ENCODE measurements around the gene FBXW11.
"Not testable (repeated sequence)": the region's sequence is repeated elsewhere in the genome, so short reads cannot be mapped to it uniquely, and the experiment has no call there.

The FBXW11 gene

DNA sequence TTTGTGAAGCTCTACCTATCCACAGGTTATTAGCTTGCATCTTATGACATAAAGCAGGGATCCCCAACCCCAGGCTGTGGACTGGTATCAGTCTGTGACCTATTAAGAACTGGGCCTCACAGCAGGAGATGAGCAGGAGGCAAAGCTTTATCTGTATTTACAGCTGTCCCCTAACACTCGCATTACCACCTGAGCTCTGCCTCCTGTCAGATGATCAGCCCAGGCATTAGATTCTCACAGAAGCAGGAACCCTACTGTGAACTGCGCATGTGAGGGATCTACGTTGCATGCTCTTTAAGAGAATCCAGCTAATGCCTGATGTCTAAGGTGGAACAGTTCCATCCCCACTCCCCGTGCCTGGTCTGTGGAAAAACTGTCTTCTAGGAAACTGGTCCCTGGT, 19.7 kb downstream of the FBXW11 start:
- DNase-seq (ENCODE audit: extremely low read depth in 1 of 2, low read depth in 1 of 2) = no peak

DNA sequence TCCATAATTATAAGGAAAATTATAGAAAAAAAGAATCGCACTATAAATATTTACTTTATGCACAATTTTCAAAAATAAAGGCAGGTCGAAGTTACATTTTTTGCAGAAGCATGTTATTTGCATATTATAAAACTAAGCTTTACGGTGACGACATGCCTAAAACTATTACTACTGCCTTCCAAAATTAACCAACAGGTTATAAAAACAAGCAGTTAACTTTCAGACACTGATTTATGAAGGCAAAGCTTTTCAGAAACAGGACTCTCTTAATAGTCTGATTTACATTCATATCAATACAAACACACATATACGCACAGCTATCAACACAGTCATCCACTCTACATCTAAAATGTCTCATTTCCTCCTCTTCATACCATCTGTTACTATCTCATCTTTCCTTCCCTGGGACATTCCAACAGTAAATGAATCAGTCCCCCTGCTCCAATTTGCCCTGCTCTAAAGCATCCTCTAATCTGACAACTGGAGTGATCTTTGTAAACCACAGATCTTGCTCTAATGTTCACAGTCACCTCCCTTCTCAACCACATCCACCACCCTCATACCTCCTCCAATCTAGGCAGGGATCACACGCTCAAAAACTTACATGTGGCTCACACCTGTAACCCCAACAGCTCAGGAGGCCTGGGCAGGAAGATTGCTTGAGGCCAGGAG, 21.6 kb downstream of the FBXW11 start:
- no peak for DNase-seq (ENCODE audit: extremely low read depth in 1 of 2, low read depth in 1 of 2)

DNA sequence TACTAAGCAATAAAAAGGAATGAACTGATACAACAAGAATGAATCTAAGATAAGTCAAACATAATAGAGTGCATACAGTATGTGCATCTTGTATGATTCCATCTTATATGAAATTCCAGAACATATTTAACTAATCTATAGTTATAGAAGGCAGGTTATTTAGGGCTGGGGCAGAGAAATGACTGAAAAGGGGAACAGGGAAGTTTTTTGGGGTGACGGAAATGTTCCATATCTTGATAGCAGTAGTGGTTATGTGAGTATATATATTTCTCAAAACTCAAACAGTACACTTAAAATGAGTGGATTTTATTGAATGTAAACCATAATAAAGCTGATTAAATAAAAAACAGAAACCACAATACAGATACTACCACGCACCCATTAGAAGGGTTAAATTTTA, 24.6 kb downstream of the FBXW11 start:
- no peak for DNase-seq (ENCODE audit: extremely low read depth in 1 of 2, low read depth in 1 of 2)

DNA sequence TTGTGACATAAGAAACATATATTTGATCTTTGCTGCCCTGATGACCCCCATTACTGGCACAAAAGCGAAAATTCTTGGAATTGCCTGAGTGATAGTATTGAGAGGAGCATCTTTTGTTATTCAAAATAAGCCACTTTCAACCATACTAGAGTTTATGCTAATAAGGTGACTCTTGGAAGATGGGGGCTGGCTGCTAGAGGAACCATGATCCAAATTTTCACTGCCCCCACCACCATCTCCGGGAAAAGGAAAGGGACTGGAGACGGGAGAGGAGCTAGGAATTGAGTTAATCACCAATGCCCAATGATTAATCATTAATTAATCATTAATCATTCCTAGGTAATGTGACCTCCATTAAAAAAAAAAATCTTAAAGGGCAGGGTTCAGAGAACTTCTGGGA, 25.6 kb downstream of the FBXW11 start:
- no peak for DNase-seq (ENCODE audit: extremely low read depth in 1 of 2, low read depth in 1 of 2)

DNA sequence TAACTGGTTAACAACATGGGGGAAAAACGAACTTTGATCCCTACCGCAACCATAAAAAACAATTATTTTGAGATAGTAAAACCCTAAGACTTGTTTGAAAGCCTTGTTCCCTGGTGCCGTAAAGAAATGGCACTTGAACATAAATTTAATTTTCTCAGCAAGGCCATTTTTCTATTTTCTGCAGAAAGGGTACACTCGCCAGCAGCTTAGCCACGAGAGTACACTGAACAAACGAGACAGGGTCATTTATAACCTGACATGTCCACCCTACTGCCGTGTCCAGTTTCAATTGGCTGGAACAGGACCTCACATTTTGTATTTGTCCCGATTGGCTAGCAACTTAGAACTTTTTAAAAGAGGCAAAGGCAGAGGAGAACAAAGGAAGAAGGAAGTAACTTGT, 26.8 kb downstream of the FBXW11 start:
- DNase-seq (ENCODE audit: extremely low read depth in 1 of 2, low read depth in 1 of 2) = no peak

DNA sequence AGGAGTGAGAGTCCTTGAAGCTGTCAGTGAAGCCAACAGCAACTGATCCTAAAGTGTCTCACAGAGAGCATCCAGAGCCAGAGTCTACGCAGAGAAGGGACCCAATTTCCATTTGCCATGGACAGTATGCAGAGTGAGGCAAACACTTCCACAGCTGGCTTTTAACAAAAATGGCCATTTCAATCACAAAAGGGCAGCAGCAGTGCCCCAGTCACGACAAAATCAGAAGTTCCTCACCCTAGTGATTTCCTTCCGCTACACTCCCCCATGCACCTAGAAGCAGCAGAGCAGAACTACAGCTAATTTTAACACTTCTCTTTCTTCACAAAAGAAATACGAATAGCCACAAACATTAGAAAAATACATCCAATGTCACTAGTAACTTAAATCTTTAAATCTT, 27.9 kb downstream of the FBXW11 start:
- DNase-seq (ENCODE audit: extremely low read depth in 1 of 2, low read depth in 1 of 2) = no peak

DNA sequence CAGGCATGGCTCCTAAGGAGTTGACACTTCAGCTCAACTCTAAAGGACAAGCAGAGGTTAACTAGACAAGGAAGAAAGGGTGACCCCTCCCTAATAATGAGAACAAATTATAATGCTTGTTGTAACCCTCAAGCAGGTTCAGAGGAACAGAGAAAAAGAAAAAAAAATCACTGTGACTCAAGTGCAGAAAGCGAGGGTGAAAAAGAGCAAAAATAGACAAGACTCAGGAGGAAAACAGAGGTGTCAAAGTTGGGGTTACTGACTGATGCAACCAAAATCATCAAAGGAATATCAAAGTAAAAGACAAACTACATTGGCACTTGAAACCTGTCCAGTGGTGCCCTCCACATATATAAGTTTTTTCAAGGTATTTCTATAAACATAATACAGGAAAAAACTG, 28.4 kb downstream of the FBXW11 start:
- no peak for DNase-seq (ENCODE audit: extremely low read depth in 1 of 2, low read depth in 1 of 2)

DNA sequence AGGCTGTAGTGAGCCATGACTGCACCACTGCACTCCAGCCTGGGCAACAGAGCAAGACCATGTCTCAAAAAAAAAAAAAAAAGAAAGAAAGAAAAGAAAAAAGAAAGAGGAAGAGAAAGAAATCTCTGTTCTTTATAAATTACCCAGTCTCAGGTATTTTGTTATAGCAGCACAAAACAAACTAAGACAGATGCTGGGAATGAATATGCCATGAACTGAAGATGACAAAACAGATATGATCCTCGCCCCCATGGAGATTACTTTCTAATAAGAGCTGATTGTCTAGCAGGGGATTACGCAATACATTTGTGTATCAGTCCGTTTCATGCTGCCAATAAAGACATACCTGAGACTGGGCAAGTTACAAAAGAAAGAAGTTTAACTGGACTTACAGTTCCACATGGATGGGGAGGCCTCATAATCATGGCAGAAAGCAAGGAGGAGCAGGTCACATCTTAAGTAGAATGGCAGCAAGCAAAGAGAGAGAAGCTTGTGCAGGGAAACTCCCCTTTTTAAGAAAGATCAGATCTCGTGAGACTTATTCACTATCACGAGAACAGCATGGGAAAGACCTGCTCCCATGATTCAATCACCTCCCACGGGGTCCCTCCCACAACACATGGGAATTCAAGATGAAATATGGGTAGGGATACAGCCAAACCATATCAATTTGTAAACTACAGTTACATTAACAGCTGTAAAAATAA, 29.0 kb downstream of the FBXW11 start:
- not testable (repeated sequence) for DNase-seq (ENCODE audit: extremely low read depth in 1 of 2, low read depth in 1 of 2)

DNA sequence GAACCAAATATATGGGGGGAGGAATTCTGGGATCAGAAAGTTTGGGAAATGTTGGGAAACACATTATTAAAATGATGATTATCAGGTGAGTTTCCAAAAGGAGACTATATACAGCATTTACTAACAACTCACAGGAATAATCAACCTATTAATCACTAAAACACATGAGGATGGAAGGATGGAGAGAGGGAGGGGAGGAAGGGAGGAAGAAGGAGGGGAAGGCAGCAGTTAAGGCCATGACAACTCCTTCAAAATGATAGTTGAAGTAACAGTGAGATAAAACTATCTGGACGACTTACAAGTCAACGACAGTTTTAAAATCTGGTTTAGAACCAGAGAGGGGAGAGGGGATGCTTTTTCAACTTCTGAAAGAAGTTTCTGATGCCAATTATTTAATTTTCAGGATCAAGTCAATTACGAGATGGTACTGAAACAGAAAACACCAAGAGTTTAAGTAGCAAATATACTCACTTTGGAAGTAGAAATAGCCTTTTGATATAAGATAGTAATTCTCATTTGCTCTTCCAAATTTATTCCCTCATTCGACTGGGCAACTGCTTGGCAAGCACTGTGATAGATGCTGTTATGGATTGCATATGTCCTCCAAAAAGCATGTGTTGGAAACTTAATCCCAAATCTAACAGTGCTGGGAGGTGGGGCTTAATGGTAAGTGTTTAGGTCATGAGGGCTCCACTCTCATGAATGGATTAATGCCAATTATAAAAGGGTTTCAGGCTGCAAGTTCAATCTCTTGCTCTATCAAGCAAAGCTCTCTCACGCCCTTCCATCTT, 30.4 kb downstream of the FBXW11 start:
- DNase-seq (ENCODE audit: extremely low read depth in 1 of 2, low read depth in 1 of 2) = no peak

DNA sequence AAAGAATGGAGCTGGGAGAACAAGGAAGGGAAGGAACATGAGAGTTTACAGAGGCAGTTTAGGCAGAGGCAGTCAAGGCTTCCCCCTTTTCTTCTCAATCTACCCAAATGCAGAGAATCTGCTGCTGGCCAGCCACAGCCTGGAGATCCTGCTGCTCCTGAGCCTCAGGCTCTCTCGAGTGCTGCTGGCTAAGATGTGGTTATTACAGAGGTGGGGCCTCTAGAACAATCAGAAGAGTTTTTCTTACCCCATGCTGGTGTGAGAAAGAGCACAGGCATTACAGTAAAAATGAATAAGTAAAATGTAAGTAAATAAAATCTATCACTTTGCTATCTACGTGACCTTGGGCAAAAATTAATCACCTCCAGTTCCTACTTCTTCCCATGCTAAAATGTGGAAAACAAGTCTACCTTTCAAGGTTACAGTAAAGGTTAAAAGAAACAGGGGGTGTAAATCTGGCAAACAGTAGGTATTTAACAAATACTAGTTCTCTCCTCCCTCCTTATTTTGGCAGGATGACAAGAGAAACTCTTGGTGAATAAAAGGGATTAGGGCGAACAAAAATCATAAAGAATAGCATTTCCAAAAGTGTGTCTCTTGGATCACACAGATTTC, 31.1 kb downstream of the FBXW11 start:
- DNase-seq (ENCODE audit: extremely low read depth in 1 of 2, low read depth in 1 of 2) = no peak

DNA sequence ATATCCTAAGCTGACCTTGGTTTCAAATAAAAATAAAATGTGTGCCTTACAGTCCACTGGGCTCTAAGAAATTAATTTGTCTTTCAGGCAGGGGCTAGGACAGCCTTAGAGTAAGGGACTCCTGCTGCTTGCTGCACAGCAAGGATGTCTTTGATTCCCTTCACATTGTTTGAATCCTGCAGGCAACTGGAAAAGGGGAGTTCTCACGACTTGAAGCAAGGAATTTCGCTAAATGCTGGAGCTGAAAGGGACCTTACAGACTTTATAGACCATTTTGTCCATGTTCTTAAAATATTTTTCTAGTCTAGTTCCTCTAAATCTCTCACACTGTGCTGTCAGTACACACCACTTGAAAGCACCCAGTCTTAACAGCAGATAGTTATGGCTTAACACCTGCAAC, 35.6 kb downstream of the FBXW11 start:
- DNase-seq (ENCODE audit: extremely low read depth in 1 of 2, low read depth in 1 of 2) = no peak

DNA sequence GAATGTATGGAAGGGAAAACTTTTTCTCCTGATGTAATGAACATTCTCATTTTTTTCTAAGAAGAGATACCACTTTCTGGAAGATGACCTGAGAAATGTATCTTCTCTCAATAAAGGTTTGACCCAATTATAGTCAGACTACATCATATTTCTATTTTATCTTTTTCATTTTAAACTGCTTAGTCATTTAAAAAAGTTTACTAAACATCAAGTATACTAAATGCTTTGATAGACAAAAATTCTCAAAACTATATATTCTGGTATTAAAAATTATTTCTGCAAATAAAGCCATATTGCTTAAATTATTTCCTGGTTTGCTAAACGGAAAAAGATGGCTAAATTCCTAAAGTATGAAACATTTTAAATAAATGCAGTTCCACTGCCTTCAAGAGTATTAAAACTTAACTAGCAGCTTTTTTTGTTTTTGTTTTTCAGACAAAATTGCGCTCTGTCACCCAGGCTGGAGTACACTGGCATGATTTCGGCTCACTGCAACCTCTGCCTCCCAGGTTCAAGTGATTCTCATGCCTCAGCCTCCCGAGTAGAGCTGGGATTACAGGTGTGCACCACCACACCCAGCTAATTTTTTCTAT, 37.1 kb downstream of the FBXW11 start:
- DNase-seq (ENCODE audit: extremely low read depth in 1 of 2, low read depth in 1 of 2) = no peak

DNA sequence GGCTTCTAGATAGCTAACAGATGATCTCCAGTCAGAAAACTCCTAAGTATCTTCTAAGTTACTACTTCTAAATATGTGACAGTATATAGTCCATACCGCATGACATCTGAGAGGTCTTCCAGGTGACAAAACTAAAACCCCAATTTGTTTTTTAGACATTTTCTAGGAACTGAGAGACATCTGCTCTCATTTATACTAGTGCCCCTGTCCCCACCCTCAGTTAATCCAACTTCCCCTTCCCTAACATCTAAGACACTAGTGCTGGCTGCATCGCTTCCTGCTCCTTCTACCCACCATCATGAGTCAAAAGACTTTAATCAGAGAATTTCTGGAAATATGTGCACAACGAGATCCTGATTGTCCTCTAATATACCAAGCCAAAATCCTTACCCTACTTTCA, 37.9 kb downstream of the FBXW11 start:
- no peak for DNase-seq (ENCODE audit: extremely low read depth in 1 of 2, low read depth in 1 of 2)

DNA sequence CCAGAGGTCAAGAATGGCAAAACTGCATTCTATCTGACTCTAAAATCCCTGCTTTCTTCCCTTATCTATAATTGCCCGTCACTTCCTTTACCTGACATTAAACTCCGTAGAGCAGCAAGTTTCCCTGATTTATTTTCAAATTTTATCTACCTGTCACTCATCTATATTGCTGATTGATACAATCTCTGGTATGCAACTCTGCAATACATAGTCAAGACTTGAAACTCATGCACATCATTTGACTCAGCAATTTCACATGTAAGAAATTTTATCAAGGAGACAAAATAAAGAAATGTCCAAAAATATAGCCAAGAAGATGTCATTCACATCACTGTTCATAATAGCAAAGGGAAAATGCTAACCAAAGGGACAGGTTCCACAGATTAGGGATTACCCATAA, 39.5 kb downstream of the FBXW11 start:
- DNase-seq (ENCODE audit: extremely low read depth in 1 of 2, low read depth in 1 of 2) = no peak

DNA sequence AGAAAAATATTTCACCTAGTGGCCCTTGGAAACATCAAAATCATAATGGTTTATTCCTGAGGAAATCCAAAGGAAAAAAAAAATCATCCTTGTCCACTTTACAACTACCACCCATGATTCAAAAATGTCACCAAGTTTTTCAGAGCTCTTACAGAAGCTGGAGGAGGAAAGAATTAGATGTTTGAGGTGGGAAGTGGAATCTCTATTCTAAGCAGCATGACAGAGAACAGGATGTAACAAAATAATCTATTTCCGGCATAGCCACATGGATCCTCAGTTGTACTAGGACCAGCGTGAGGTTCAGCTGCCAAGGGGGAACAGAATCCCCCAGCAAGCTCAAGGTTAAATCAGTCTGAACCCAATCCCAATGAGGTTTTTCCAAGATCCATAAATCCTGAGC, 40.2 kb downstream of the FBXW11 start:
- DNase-seq (ENCODE audit: extremely low read depth in 1 of 2, low read depth in 1 of 2) = no peak

DNA sequence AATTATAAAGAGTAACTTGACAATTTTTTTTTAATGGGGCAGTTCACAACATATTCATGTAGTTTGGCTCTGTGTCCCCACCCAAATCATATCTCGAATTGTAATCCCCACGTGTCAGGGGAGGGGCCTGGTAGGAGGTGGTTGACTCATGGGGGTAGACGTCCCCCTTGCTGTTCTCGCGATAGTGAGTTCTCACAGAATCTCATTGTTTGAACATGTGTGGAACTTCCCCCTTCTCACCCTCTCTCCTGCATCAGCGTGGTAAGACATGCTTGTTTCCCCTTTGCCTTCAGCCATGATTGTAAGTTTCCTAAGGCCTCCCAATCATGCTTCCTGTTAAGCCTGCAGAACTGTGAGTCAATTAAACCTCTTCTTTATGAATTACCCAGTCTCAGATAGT, 40.7 kb downstream of the FBXW11 start:
- peak in 1 of 2 donors; percentile 30 for DNase-seq (ENCODE audit: extremely low read depth in 1 of 2, low read depth in 1 of 2)

DNA sequence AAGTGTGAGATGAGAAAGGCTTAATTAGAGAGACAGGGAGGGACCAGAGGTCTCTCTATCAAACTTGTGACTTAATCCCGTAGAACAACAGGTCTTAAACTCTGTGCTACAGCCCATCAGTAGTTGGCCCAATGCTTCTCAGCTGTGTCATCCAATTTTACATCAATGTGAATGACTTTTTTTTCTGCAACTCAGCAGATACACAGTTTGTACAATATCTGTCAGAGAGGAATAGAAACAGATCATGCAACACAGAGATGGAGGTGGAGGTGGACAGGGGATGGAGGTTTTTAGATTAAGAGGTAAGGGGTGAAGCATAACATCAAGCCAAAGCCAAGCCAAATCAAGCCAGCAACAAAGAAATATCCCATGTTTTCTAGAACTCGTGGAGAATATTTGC, 43.0 kb downstream of the FBXW11 start:
- DNase-seq (ENCODE audit: extremely low read depth in 1 of 2, low read depth in 1 of 2) = no peak

DNA sequence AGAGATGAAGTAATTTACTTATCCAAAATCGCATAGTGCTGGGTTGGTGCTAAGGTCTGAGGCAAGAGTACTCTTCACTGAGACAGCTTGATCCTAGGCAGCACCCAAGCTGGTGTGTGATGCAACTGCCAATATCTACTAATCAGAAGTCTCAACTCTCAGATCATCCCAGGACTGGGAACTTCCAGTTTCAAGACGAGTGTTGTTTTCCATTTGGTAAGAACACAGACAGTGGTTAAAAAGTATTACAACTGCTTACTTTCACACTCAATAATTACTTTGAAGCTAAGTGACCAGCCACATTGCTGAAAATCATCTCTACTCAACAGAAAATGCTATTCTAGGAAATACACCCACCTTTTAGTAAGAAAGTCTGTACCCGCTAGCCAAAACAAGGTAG, 45.3 kb downstream of the FBXW11 start:
- peak in 1 of 2 donors; percentile 43 for DNase-seq (ENCODE audit: extremely low read depth in 1 of 2, low read depth in 1 of 2)

DNA sequence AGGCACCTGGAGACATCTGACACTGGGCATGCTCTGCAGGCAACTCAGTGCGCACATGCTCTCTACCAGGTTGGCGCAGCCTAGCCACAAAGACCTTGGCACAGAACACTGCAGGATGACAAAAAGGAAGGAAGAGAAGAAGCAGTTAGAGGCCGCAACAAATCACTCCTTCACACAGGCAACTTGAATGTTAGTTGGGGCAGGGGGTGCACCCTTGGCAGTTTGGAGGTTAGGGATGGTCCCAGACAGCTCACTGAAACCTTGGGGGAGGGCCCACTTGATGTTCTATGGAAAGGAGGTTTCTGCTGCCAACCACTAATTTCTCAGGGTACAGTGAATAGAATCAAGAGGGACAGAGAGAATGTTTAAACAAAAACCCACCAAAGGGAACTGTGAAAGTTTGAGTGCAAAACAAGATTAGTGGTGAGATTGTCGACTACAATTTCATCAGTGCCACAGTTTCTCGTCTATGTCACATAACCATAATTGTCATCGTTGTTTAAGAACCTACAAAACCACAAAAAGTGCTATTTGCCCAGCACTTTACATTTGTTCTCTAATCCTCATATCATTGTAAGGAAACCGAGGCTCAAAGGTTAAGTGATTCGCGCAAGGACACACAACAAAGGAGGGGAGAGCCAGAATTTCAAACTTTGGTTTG, 48.7 kb downstream of the FBXW11 start:
- peak; percentile 45 to 72 for DNase-seq (ENCODE audit: extremely low read depth in 1 of 2, low read depth in 1 of 2)

DNA sequence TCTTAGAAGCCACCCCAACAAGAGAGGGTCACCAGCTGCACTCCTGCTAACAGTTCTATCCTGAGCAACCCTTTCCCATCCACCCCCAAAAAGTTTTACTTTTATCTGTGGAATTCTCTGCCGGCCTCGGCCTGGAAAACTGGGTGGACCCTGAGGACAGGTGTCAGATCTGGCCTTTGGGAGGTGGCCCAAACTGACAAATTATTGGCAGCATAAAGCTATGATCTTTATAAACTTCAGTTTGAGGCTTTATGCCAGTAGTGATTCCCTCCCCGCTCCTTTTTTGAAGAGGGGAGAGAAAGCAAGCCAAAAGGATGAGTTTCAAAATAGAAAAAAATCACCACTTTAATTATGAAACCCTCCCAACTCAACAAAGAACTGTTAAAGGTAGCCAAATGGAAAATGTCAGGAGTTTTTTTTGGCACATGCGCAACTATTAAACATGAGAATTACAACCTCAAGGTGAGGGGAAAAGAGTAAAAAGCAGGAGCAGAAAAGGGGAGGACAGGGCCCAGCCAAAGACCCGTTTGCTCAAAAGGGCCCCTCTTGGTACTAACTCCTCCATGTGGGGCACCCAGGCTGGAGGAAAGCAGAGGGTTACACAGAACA, 49.4 kb downstream of the FBXW11 start:
- no peak for DNase-seq (ENCODE audit: extremely low read depth in 1 of 2, low read depth in 1 of 2)
